ENCODE data around the gene LAMB3. TPM values are rescaled to one million over a fixed set of nuclear protein-coding genes. Genes with fewer than 3 reads are reported as not detected.

LAMB3 gene
- total RNA-seq, 4 donors from 2014 or later, result 74.2 to 165 (median 127) TPM

DNA sequence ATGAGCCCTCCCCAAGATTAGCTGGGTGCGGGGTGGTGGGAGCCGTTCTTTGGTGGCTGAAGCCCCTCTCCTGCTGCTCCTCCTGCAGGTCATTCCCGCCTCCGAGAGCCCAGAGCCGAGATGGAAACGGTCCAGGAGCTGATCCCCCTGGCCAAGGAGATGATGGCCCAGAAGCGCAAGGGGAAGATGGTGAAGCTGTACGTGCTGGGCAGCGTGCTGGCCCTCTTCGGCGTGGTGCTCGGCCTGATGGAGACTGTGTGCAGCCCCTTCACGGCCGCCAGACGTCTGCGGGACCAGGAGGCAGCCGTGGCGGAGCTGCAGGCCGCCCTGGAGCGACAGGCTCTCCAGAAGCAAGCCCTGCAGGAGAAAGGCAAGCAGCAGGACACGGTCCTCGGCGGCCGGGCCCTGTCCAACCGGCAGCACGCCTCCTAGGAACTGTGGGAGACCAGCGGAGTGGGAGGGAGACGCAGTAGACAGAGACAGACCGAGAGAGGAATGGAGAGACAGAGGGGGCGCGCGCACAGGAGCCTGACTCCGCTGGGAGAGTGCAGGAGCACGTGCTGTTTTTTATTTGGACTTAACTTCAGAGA, 23.4 kb upstream of the LAMB3 start:
- Histone ChIP-seq H3K4me1 (peaks cover 33% of the 10 kb centered on the region), H3K27me3 (peaks cover 3% of the 10 kb centered on the region), H3K4me3 (peak overlapping the region; percentile 52), H3K9me3 (no peaks in the 10 kb centered on the region), H3K36me3 (no peaks in the 10 kb centered on the region), H3K27ac (no peak overlapping the region)
- no peak for TF ChIP-seq POLR2A (IDR thresholded peaks at IDR 0.05)
- TF ChIP-seq, protein P1, sequence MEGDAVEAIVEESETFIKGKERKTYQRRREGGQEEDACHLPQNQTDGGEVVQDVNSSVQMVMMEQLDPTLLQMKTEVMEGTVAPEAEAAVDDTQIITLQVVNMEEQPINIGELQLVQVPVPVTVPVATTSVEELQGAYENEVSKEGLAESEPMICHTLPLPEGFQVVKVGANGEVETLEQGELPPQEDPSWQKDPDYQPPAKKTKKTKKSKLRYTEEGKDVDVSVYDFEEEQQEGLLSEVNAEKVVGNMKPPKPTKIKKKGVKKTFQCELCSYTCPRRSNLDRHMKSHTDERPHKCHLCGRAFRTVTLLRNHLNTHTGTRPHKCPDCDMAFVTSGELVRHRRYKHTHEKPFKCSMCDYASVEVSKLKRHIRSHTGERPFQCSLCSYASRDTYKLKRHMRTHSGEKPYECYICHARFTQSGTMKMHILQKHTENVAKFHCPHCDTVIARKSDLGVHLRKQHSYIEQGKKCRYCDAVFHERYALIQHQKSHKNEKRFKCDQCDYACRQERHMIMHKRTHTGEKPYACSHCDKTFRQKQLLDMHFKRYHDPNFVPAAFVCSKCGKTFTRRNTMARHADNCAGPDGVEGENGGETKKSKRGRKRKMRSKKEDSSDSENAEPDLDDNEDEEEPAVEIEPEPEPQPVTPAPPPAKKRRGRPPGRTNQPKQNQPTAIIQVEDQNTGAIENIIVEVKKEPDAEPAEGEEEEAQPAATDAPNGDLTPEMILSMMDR (IDR thresholded peaks at IDR 0.05), result no peak
- DNase-seq (ENCODE audit: low spot score in 2 of 2), result no peak
- 23% methylated on average over 20 of the region's 34 CpGs for WGBS

DNA sequence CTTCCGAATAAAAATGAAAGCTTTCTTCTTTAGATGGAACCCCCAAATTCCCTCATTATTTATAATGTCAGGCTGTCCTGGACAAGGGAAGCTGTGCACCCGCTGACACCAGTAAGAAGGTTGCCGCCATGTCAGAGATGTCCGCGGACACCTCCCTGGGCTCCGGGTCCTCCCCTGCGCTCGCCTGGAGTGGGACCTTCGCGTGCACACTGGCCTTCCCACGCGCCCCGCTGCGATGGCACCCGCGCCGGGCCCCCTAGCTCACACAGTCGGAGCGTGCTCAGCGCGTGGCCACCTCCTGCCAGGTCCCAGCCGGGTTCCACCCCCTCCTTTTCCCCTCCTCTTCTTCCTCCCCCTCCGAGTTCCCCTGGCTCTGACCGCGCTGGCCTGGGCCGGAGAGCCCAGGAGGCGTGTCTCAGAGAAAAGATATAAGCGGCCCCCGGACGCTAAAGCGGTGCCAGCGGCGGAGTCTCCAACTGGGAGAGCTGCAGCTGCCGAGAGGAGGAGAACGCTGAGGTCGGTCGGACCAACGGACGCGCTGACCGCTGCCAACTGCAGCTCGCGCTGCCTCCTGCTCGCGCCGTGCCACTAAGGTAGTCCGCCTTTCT, 22.8 kb upstream of the LAMB3 start, which contains the start of gene G0S2:
Gene G0S2, plus strand, starts transcription at position 456 of the 608 bp plus-strand sequence. CDS start 273 bp downstream, outside the sequence.
- DNase-seq (ENCODE audit: low spot score in 2 of 2), result peak in 1 of 2 donors; percentile 76
- Histone ChIP-seq H3K4me3 (peak within 1 kb of the TSS; percentile 52), H3K27me3 (peaks cover 3% of the 10 kb centered on the region), H3K27ac (peak within 1 kb of the TSS; percentile 35), H3K4me1 (peaks cover 33% of the 10 kb centered on the region), H3K9me3 (no peaks in the 10 kb centered on the region), H3K36me3 (no peaks in the 10 kb centered on the region)
- WGBS, result 3% methylated on average over 44 of the region's 47 CpGs
- TF ChIP-seq POLR2A (IDR thresholded peaks at IDR 0.05) (no peak), EP300 (IDR thresholded peaks at IDR 0.05) (no peak), POLR2AphosphoS5 (IDR thresholded peaks at IDR 0.05) (no peak)
- TF ChIP-seq, protein P1 (IDR thresholded peaks at IDR 0.05), result no peak

DNA sequence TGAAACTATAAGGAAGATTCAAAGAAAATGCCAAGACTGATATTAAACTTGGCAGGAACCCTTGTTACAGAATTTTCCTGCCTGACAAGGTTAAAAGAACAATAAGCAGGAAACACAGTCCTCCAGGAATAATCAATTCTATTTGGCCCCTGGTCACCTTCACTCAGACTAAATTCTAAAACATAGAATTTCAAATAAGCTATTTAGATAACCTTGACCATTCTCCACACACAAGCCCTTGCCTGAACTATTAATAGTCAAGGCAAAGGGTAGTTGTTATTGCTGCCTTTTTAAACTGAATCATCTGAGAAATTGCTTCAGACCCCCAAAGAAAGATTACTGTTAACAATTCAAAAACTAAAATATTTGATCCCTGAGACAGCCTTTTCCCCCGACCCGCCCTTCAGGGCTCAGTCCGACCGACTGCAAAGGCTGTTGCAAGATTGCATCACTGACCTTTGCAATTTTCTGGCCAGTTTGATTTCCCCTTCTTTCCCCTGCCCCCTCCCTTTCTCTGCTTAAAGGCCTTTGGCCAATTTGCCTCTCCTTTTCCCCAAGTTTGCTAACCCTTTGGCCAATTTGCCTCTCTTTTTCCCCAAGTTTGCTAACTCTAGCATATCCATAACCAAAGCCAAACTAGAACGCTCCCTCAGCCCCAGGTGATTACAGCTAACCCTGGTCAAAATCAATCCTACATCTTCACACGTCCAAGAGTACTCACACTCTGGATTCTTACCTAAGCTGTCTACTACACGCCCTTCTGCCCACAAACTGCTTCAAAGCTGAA, 21.6 kb upstream of the LAMB3 start:
- H3K36me3 ChIP-seq, result no peaks in the 10 kb centered on the region
- H3K27me3 ChIP-seq, result peaks cover 3% of the 10 kb centered on the region
- WGBS, result 60% methylated on average over 7 of the region's 7 CpGs
- H3K27ac ChIP-seq, result no peak overlapping the region
- DNase-seq (ENCODE audit: low spot score in 2 of 2), result no peak
- TF ChIP-seq POLR2A (IDR thresholded peaks at IDR 0.05), result no peak
- TF ChIP-seq, protein P1 (IDR thresholded peaks at IDR 0.05), result no peak
- TF ChIP-seq POLR2AphosphoS5 (IDR thresholded peaks at IDR 0.05), result no peak
- no peak for TF ChIP-seq EP300 (IDR thresholded peaks at IDR 0.05)
- peaks cover 33% of the 10 kb centered on the region for H3K4me1 ChIP-seq
- H3K4me3 ChIP-seq, result no peak overlapping the region
- no peaks in the 10 kb centered on the region for H3K9me3 ChIP-seq

DNA sequence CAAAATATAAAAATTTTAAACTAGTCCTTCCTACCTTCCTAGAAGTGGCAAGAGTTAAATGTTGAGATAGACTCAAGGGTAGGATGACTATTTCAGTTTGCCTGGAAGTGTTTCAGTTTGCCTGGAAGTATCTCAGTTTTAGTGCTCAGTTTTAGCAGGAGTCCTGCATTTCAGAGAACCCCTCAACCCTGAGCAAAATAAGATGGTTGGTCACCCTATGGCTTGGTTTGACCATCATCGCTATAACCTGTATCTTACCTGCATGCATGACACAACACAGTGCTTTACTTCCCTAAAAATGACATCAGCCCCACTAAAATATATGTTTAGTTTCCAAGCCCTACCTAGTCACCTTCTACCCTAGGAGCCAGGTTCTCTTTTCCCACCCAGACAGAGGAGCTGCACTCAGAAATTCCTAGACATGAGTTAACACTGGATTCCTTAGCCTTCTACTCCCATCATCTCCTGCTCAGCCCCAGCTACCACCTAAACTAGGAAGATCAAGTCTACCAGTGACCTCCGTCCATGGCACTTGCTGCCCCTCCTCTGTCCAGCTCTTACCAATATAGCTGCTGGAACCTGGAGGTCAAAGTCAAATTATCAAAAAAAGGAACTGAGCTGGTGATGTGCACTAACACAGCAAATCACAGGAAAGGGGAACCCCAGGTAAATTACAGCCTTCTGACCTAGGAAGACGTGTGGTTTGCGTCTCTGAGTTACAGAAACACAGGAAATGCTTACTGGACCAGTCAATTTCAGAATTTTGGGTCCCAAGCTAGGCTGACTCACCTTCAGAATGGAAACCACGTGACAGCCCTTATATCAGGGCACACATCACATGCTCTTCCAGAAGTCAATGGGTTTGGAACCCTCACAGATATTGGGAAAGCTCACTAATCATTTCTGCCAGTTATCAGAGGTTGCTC, 20.7 kb upstream of the LAMB3 start:
- 48% methylated on average over 5 of the region's 5 CpGs for WGBS
- Histone ChIP-seq H3K4me1 (peaks cover 33% of the 10 kb centered on the region), H3K4me3 (no peak overlapping the region), H3K27ac (no peak overlapping the region), H3K27me3 (peaks cover 3% of the 10 kb centered on the region), H3K9me3 (no peaks in the 10 kb centered on the region), H3K36me3 (no peaks in the 10 kb centered on the region)
- no peak for DNase-seq (ENCODE audit: low spot score in 2 of 2)
- TF ChIP-seq, protein P1 (IDR thresholded peaks at IDR 0.05), result no peak
- TF ChIP-seq EP300 (IDR thresholded peaks at IDR 0.05) (no peak), POLR2A (IDR thresholded peaks at IDR 0.05) (no peak), POLR2AphosphoS5 (IDR thresholded peaks at IDR 0.05) (no peak)
